H1 (cell line): Measurements from ENCODE around the gene NKAIN2. TPM values are rescaled to one million over a fixed set of nuclear protein-coding genes. Genes with fewer than 3 reads are reported as not detected.

ENCODE experiments used
- CHD7 ChIP-seq: fragments of 300-600 bp; sonication (generic); IDR thresholded peaks from 2 replicates; pipeline ENCODE4 v1.7.1; 2012; ENCODE audit warnings: low read length, moderate library complexity, mild to moderate bottlenecking, inconsistent platforms; ENCODE audit not compliant: insufficient replicate concordance
- polyA plus RNA-seq, 7 experiments: library from polyadenylated mRNA; depleted of rRNA in 3 of 7; stranded (reverse) in 5 of 7; unstranded in 2 of 7; fragments of >200 nt in 5 of 7; fragments of 200-250 nt in 2 of 7; gene quantifications; 1 replicate in 5 of 7; 2 replicates in 1 of 7; 4 replicates in 1 of 7; pipeline versions ENCODE4 v1.2.1 to v1.2.3, GENCODE V29; 2011 to 2013; ENCODE audit warnings: missing spikeins in 2 of 7, mixed read lengths in 2 of 7
- total RNA-seq: library from RNA; stranded (reverse); fragmentation: NEBNext Ultra II Directional; extraction: Animal tissue kit (Norgen Biotek cat#: 25700); gene quantifications from 2 replicates; pipeline ENCODE4 v1.2.1, GENCODE V29; 2021

NKAIN2 gene
- total and polyA plus RNA-seq, 2 of the 8 experiments (the other 6 are each of a cell fraction or from before 2014, with no cell fraction given): 0.20 to 0.34 TPM

- peak; percentile 44 for TF ChIP-seq CHD7
Observed at GRCh38 chr6:124661097-124661661, 857.5 kb downstream of the NKAIN2 start (continued).
